PC-3 (cell line): ENCODE data around the gene EZR. TPM values are rescaled to one million over a fixed set of nuclear protein-coding genes. Genes with fewer than 3 reads are reported as not detected.

ENCODE experiments used
- ATAC-seq: fragments of 200-7000 bp; cut with Tn5 transposase; 2 replicates; pipeline ENCODE4 v1.9.1; 2020; ENCODE audit warnings: mild to moderate bottlenecking, moderate library complexity
- BruUV-seq: library from RNA; stranded (reverse); fragments of 400-500 nt; replicated peaks from 2 replicates; lab custom pipeline; 2021; lab: Mats Ljungman, UMichigan
- CTCF ChIA-PET: fragments of 300-600 bp; sonication (Branson Sonifier 250); formaldehyde crosslinking; loops from one replicate; lab custom pipeline; 2022; ENCODE audit warnings: antibody characterized with exemption; lab: Charles Lee
- POLR2A ChIA-PET: fragments of 300-600 bp; sonication (Branson Sonifier 250); formaldehyde crosslinking; loops from one replicate; lab custom pipeline; 2022; ENCODE audit warnings: antibody characterized with exemption; ENCODE audit not compliant: unreplicated experiment; lab: Charles Lee
- DNase-seq: peaks from one replicate; pipeline ENCODE4 v3.0.0-alpha.2; 2015
- H2AFZ ChIP-seq: fragments of 300-600 bp; sonication (generic); 2 replicates; pipeline ENCODE4 v1.6.0; 2016; ENCODE audit warnings: antibody characterized with exemption, low read length
- H3F3A ChIP-seq: fragments of 300-600 bp; sonication (generic); one replicate; pipeline ENCODE4 v1.6.0; 2017; ENCODE audit warnings: antibody characterized with exemption, low read length, control low read depth, mild to moderate bottlenecking; ENCODE audit not compliant: unreplicated experiment
- H3K27ac ChIP-seq: fragments of 300-600 bp; sonication (generic); 2 replicates; pipeline ENCODE4 v1.5.1; 2016; ENCODE audit warnings: mild to moderate bottlenecking, low read length
- H3K27me3 ChIP-seq: fragments of 300-600 bp; sonication (generic); 2 replicates; pipeline ENCODE4 v1.6.1; 2016; ENCODE audit warnings: low read length, mixed read lengths
- H3K36me3 ChIP-seq: fragments of 300-600 bp; sonication (generic); 2 replicates; pipeline ENCODE4 v1.6.1; 2016; ENCODE audit warnings: low read depth, mixed run types, low read length, mixed read lengths
- H3K4me1 ChIP-seq: fragments of 300-600 bp; sonication (generic); 2 replicates; pipeline ENCODE4 v1.5.1; 2016; ENCODE audit warnings: low read length; ENCODE audit not compliant: insufficient read depth
- H3K4me2 ChIP-seq: fragments of 300-600 bp; sonication (generic); 2 replicates; pipeline ENCODE4 v1.6.0; 2016; ENCODE audit warnings: low read length
- H3K4me3 ChIP-seq: fragments of 300-600 bp; sonication (generic); 2 replicates; pipeline ENCODE4 v1.5.1; 2016; ENCODE audit warnings: mild to moderate bottlenecking, low read length, mixed read lengths
- H3K79me2 ChIP-seq: fragments of 300-600 bp; sonication (generic); 2 replicates; pipeline ENCODE4 v1.6.1; 2017; ENCODE audit warnings: low read length, mixed read lengths
- H3K9ac ChIP-seq: fragments of 300-600 bp; sonication (generic); 2 replicates; pipeline ENCODE4 v1.6.0; 2016; ENCODE audit warnings: mild to moderate bottlenecking, low read length
- H3K9me2 ChIP-seq: fragments of 300-600 bp; sonication (generic); replicated peaks from 2 replicates; pipeline ENCODE4 v1.6.1; 2016; ENCODE audit warnings: mixed run types, low read length, mixed read lengths
- H3K9me3 ChIP-seq: fragments of 300-600 bp; sonication (generic); 2 replicates; pipeline ENCODE4 v1.6.1; 2016; ENCODE audit warnings: low read length, mixed read lengths
- H4K20me1 ChIP-seq: fragments of 300-600 bp; sonication (generic); 2 replicates; pipeline ENCODE4 v1.6.1; 2016; ENCODE audit warnings: low read length, mixed read lengths
- CTCF ChIP-seq: fragments of 300-600 bp; sonication (generic); conservative IDR thresholded peaks from 2 replicates; pipeline ENCODE4 v1.5.1; 2017; ENCODE audit warnings: antibody characterized with exemption, low read depth, mild to moderate bottlenecking, low read length
- EZH2 ChIP-seq: fragments of 300-600 bp; sonication (generic); IDR thresholded peaks from one replicate; pipeline ENCODE4 v1.6.1; 2017; ENCODE audit warnings: antibody characterized with exemption, mild to moderate bottlenecking, low read length; ENCODE audit not compliant: unreplicated experiment
- EZH2phosphoT487 ChIP-seq: fragments of 300-600 bp; sonication (generic); IDR thresholded peaks from 2 replicates; pipeline ENCODE4 v1.6.1; 2018; ENCODE audit warnings: mild to moderate bottlenecking, antibody characterized with exemption, low read length, borderline replicate concordance
- intact Hi-C: fragments of 100-400 bp; cut with micrococcal nuclease; formaldehyde crosslinking; loops from 2 replicates; pipeline ENCODE4 v1.9.0; 2023
- total RNA-seq: library from RNA; depleted of rRNA; stranded (reverse); fragments of >200 nt; gene quantifications from 2 replicates; pipeline ENCODE4 v1.2.3, GENCODE V29; 2014

The EZR gene
- total RNA-seq, 1 experiment from 2014 or later, result 182 TPM

- no peaks in the 10 kb centered on the region for H3F3A ChIP-seq
- intact Hi-C loops, result no loop called here
- H3K27ac ChIP-seq, result no peak overlapping the region
- ATAC-seq, result no peak
- H3K79me2 ChIP-seq, result peaks cover 98% of the 10 kb centered on the region
- no peaks in the 10 kb centered on the region for H3K9me3 ChIP-seq
- H3K4me1 ChIP-seq, result peaks cover 45% of the 10 kb centered on the region
- H3K4me3 ChIP-seq, result no peak overlapping the region
- no peak for DNase-seq
- H2AFZ ChIP-seq, result no peak overlapping the region
- TF ChIP-seq CTCF (no peak), EZH2 (no peak), EZH2phosphoT487 (no peak)
- CTCF ChIA-PET, result interaction anchor here (0.6 kb wide), 1 partner anchor 60 kb away, joined by 8 read pairs; no protein-coding TSS in a partner anchor
- H3K4me2 ChIP-seq, result no peak overlapping the region
- H3K27me3 ChIP-seq, result no peaks in the 10 kb centered on the region
- peaks cover 73% of the 10 kb centered on the region for H3K36me3 ChIP-seq
- POLR2A ChIA-PET, result interaction anchor here (0.6 kb wide), 1 partner anchor 15 kb away, joined by 4 read pairs; no protein-coding TSS in a partner anchor
- no peak overlapping the region for H3K9ac ChIP-seq
- peaks cover 92% of the 10 kb centered on the region for H4K20me1 ChIP-seq
- H3K9me2 ChIP-seq, result no peaks in the 10 kb centered on the region
- BruUV-seq, result no TSS peak
Measured at GRCh38 chr6:158808941-158809678, 10.1 kb downstream of the EZR start.

- DNase-seq, result no peak
- no peaks in the 10 kb centered on the region for H3F3A ChIP-seq
- H3K4me2 ChIP-seq, result no peak overlapping the region
- no peak overlapping the region for H3K4me3 ChIP-seq
- no peaks in the 10 kb centered on the region for H3K9me2 ChIP-seq
- no peak for TF ChIP-seq CTCF
- POLR2A ChIA-PET, result interaction anchor here (0.6 kb wide), 1 partner anchor 14 kb away, joined by 4 read pairs; no protein-coding TSS in a partner anchor
- H3K9me3 ChIP-seq, result no peaks in the 10 kb centered on the region
- H3K79me2 ChIP-seq, result peaks cover 97% of the 10 kb centered on the region
- BruUV-seq, result no TSS peak
- ATAC-seq, result no peak
- no peak overlapping the region for H3K27ac ChIP-seq
- peaks cover 44% of the 10 kb centered on the region for H3K4me1 ChIP-seq
- H4K20me1 ChIP-seq, result peaks cover 89% of the 10 kb centered on the region
- H3K36me3 ChIP-seq, result peaks cover 66% of the 10 kb centered on the region
- intact Hi-C loops, result no loop called here
- no peaks in the 10 kb centered on the region for H3K27me3 ChIP-seq
- H2AFZ ChIP-seq, result no peak overlapping the region
- CTCF ChIA-PET, result interaction anchor here (0.6 kb wide), 1 partner anchor 61 kb away, joined by 8 read pairs; no protein-coding TSS in a partner anchor
- no peak overlapping the region for H3K9ac ChIP-seq
Measured at GRCh38 chr6:158808442-158808833, 10.7 kb downstream of the EZR start.
